ENCODE measurements around the gene ANO9.

The ANO9 gene

DNA sequence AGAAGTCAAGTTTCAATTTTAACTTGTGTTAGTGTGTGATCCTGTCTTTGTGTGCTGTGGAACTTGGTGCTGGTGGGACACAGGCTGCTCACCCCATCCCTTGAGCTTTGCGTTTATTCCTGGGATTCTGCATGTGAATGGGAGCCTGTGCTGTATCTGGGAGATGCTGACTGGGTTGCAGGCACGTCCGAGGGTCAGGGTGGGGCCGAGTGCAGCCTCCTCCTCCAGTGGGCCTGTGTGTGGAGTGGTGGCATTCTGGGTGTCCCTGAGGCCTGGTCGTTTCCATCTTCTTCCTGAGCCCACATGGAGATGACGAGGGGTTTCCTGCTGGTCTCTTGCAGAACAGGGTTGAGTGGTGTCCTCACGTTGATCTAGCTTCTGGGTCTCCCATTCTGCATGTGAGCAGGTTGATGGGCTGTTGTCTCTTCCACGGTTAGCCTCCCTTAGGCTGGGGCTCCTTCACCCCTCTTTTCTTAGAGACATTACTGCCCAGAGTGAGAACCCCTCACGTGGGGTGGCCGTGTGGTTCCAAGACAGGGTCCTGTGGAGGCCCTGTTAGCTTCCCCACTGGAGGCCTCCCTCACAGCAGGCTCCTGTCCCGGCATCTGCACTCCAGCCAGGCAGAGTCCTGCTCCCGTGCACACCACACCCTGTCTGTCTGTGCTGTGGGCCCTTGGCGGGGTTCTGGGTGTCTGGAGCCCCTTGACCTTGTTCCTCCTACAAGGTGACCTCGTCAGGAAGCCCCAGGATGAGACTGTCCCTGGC, 13.2 kb upstream of the ANO9 start:
- H3K14ac ChIP-seq (ENCODE audit: low read length in 2 of 2), result no peak overlapping the region
- 81% methylated on average over 14 of the region's 14 CpGs for WGBS
- H3K27me3 ChIP-seq (ENCODE audit: control insufficient read depth in 1 of 2, insufficient read depth in 1 of 2, low read length in 2 of 2), result no peaks in the 10 kb centered on the region
- H3K4me2 ChIP-seq (ENCODE audit: low read length, poor library complexity, severe bottlenecking), result no peak overlapping the region
- no peak overlapping the region for H2BK12ac ChIP-seq (ENCODE audit: low read length in 2 of 2)
- no peak overlapping the region for H2AK5ac ChIP-seq (ENCODE audit: low read length, severe bottlenecking)
- no peak overlapping the region for H2BK5ac ChIP-seq (ENCODE audit: low read depth, low read length, poor library complexity, severe bottlenecking)
- no peak overlapping the region for H2AFZ ChIP-seq (ENCODE audit: low read depth, low read length)
- H3K23ac ChIP-seq (ENCODE audit: low read length in 2 of 2), result no peak overlapping the region
- no peak overlapping the region for H2BK15ac ChIP-seq (ENCODE audit: low read depth, poor library complexity, severe bottlenecking)
- H4K91ac ChIP-seq (ENCODE audit: low read length), result no peak overlapping the region
- no peak overlapping the region for H3K18ac ChIP-seq (ENCODE audit: low read depth in 1 of 2, low read length in 2 of 2)
- H3K9me3 ChIP-seq (ENCODE audit: control insufficient read depth, low read length), result no peaks in the 10 kb centered on the region
- H3K36me3 ChIP-seq (ENCODE audit: control insufficient read depth in 1 of 2, insufficient read depth in 2 of 2, low read depth in 1 of 2, low read length in 2 of 2), result peaks cover 22 to 55% of the 10 kb centered on the region in 2 experiments
- no peak for DNase-seq
- H3K4me1 ChIP-seq (ENCODE audit: control insufficient read depth, insufficient read depth, low read depth, low read length), result peaks cover 38% of the 10 kb centered on the region
- H3K4me3 ChIP-seq (ENCODE audit: insufficient read depth in 1 of 2, low read depth in 1 of 2, low read length in 2 of 2), result no peak overlapping the region
- H3K79me1 ChIP-seq (replicated peaks; ENCODE audit: low read length, poor library complexity, severe bottlenecking), result peaks cover 41% of the 10 kb centered on the region
- no peak overlapping the region for H4K8ac ChIP-seq (ENCODE audit: low read length)
- no peak overlapping the region for H3K4ac ChIP-seq (ENCODE audit: low read depth in 1 of 2, low read length in 2 of 2)
- H2BK120ac ChIP-seq (ENCODE audit: low read depth, low read length), result no peak overlapping the region
- H3K9ac ChIP-seq (ENCODE audit: low read length), result no peak overlapping the region
- no peak overlapping the region for H3K27ac ChIP-seq (ENCODE audit: low read length, poor library complexity, severe bottlenecking)

DNA sequence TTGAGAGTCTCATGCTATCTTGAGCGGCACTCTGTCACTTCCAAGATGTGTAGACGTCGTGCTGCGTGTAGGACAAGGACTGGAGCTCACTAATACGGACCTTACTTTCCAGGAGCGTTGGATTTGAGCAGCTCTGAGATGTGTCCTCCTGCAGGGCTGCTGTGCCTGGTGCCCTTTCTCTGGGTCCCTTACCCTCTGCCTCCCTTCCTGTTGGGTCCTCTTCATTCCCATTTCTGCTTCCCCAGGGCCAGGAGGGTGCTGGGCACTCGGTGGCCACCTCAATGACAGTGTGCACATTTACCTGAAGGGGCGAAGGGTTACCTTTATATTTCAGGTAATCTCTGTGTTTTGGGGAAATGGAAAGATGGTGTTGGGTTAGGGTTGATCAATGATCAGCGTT, 12.2 kb upstream of the ANO9 start:
- H2BK12ac ChIP-seq (ENCODE audit: low read length in 2 of 2), result no peak overlapping the region
- H3K79me1 ChIP-seq (replicated peaks; ENCODE audit: low read length, poor library complexity, severe bottlenecking), result peaks cover 40% of the 10 kb centered on the region
- peaks cover 18 to 50% of the 10 kb centered on the region in 2 experiments for H3K36me3 ChIP-seq (ENCODE audit: control insufficient read depth in 1 of 2, insufficient read depth in 2 of 2, low read depth in 1 of 2, low read length in 2 of 2)
- H2AFZ ChIP-seq (ENCODE audit: low read depth, low read length), result no peak overlapping the region
- H3K4me2 ChIP-seq (ENCODE audit: low read length, poor library complexity, severe bottlenecking), result no peak overlapping the region
- H3K27ac ChIP-seq (ENCODE audit: low read length, poor library complexity, severe bottlenecking), result no peak overlapping the region
- H3K4me3 ChIP-seq (ENCODE audit: insufficient read depth in 1 of 2, low read depth in 1 of 2, low read length in 2 of 2), result no peak overlapping the region
- no peak overlapping the region for H3K23ac ChIP-seq (ENCODE audit: low read length in 2 of 2)
- H2BK5ac ChIP-seq (ENCODE audit: low read depth, low read length, poor library complexity, severe bottlenecking), result no peak overlapping the region
- no peak overlapping the region for H4K91ac ChIP-seq (ENCODE audit: low read length)
- no peak overlapping the region for H3K14ac ChIP-seq (ENCODE audit: low read length in 2 of 2)
- H2BK120ac ChIP-seq (ENCODE audit: low read depth, low read length), result no peak overlapping the region
- DNase-seq, result no peak
- H3K27me3 ChIP-seq (ENCODE audit: control insufficient read depth in 1 of 2, insufficient read depth in 1 of 2, low read length in 2 of 2), result no peaks in the 10 kb centered on the region
- peaks cover 42% of the 10 kb centered on the region for H3K4me1 ChIP-seq (ENCODE audit: control insufficient read depth, insufficient read depth, low read depth, low read length)
- no peak overlapping the region for H4K8ac ChIP-seq (ENCODE audit: low read length)
- WGBS, result 97% methylated on average over 9 of the region's 9 CpGs
- H2AK5ac ChIP-seq (ENCODE audit: low read length, severe bottlenecking), result no peak overlapping the region
- no peak overlapping the region for H3K4ac ChIP-seq (ENCODE audit: low read depth in 1 of 2, low read length in 2 of 2)
- no peak overlapping the region for H3K18ac ChIP-seq (ENCODE audit: low read depth in 1 of 2, low read length in 2 of 2)
- H3K9ac ChIP-seq (ENCODE audit: low read length), result no peak overlapping the region
- no peak overlapping the region for H2BK15ac ChIP-seq (ENCODE audit: low read depth, poor library complexity, severe bottlenecking)
- H3K9me3 ChIP-seq (ENCODE audit: control insufficient read depth, low read length), result no peaks in the 10 kb centered on the region

- H2BK12ac ChIP-seq (ENCODE audit: low read length in 2 of 2), result no peak overlapping the region
- peaks cover 18 to 50% of the 10 kb centered on the region in 2 experiments for H3K36me3 ChIP-seq (ENCODE audit: control insufficient read depth in 1 of 2, insufficient read depth in 2 of 2, low read depth in 1 of 2, low read length in 2 of 2)
- H2BK15ac ChIP-seq (ENCODE audit: low read depth, poor library complexity, severe bottlenecking), result no peak overlapping the region
- H3K9ac ChIP-seq (ENCODE audit: low read length), result no peak overlapping the region
- H3K27ac ChIP-seq (ENCODE audit: low read length, poor library complexity, severe bottlenecking), result no peak overlapping the region
- H3K4me2 ChIP-seq (ENCODE audit: low read length, poor library complexity, severe bottlenecking), result no peak overlapping the region
- H2AFZ ChIP-seq (ENCODE audit: low read depth, low read length), result no peak overlapping the region
- no peak overlapping the region for H3K14ac ChIP-seq (ENCODE audit: low read length in 2 of 2)
- H3K9me3 ChIP-seq (ENCODE audit: control insufficient read depth, low read length), result no peaks in the 10 kb centered on the region
- no peak overlapping the region for H3K4ac ChIP-seq (ENCODE audit: low read depth in 1 of 2, low read length in 2 of 2)
- no peak overlapping the region for H4K91ac ChIP-seq (ENCODE audit: low read length)
- DNase-seq, result no peak
- no peak overlapping the region for H3K18ac ChIP-seq (ENCODE audit: low read depth in 1 of 2, low read length in 2 of 2)
- no peak overlapping the region for H3K23ac ChIP-seq (ENCODE audit: low read length in 2 of 2)
- H3K79me1 ChIP-seq (replicated peaks; ENCODE audit: low read length, poor library complexity, severe bottlenecking), result peaks cover 38% of the 10 kb centered on the region
- no peak overlapping the region for H4K8ac ChIP-seq (ENCODE audit: low read length)
- H2BK5ac ChIP-seq (ENCODE audit: low read depth, low read length, poor library complexity, severe bottlenecking), result no peak overlapping the region
- H3K4me3 ChIP-seq (ENCODE audit: insufficient read depth in 1 of 2, low read depth in 1 of 2, low read length in 2 of 2), result no peak overlapping the region
- 97% methylated on average over 13 of the region's 13 CpGs for WGBS
- H2AK5ac ChIP-seq (ENCODE audit: low read length, severe bottlenecking), result no peak overlapping the region
- H2BK120ac ChIP-seq (ENCODE audit: low read depth, low read length), result no peak overlapping the region
- H3K4me1 ChIP-seq (ENCODE audit: control insufficient read depth, insufficient read depth, low read depth, low read length), result peaks cover 42% of the 10 kb centered on the region
- no peaks in the 10 kb centered on the region for H3K27me3 ChIP-seq (ENCODE audit: control insufficient read depth in 1 of 2, insufficient read depth in 1 of 2, low read length in 2 of 2)
Observed at GRCh38 chr11:453564-453963, 11.8 kb upstream of the ANO9 start.

DNA sequence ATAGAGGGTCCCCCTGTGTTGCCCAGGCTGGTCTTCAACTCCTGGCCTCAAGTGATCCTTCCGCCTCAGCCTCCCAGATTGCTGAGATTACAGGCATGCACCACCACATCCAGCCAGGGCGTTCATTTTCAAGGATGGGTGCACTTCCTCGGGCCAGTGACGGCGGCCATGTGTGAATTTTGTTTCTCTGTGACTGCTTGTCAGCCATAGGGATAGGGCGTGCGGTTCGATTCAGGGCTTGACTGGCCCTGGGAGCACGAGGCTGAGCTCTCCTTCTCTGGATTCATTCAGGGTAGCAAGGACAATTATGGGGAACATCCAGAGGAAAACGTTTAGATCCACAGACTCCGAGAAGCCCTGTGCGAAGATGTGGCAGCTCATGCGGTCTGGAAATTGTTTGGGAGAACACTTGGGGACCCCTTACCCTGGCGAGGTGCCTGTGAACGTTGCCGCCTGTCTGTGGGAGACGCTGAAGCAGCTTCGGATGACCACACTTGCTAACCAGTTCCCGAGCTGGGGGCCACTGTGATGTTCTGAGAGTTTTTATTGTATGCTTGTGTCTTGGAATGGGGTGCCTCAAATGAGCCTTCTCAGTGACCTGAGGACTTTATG, 11.2 kb upstream of the ANO9 start:
- no peak overlapping the region for H4K8ac ChIP-seq (ENCODE audit: low read length)
- peaks cover 18 to 50% of the 10 kb centered on the region in 2 experiments for H3K36me3 ChIP-seq (ENCODE audit: control insufficient read depth in 1 of 2, insufficient read depth in 2 of 2, low read depth in 1 of 2, low read length in 2 of 2)
- no peaks in the 10 kb centered on the region for H3K9me3 ChIP-seq (ENCODE audit: control insufficient read depth, low read length)
- no peak overlapping the region for H2AFZ ChIP-seq (ENCODE audit: low read depth, low read length)
- no peak overlapping the region for H3K9ac ChIP-seq (ENCODE audit: low read length)
- H2BK15ac ChIP-seq (ENCODE audit: low read depth, poor library complexity, severe bottlenecking), result no peak overlapping the region
- H3K23ac ChIP-seq (ENCODE audit: low read length in 2 of 2), result no peak overlapping the region
- no peak overlapping the region for H2BK12ac ChIP-seq (ENCODE audit: low read length in 2 of 2)
- no peak overlapping the region for H3K4me2 ChIP-seq (ENCODE audit: low read length, poor library complexity, severe bottlenecking)
- peaks cover 45% of the 10 kb centered on the region for H3K4me1 ChIP-seq (ENCODE audit: control insufficient read depth, insufficient read depth, low read depth, low read length)
- no peak overlapping the region for H4K91ac ChIP-seq (ENCODE audit: low read length)
- WGBS, result 93% methylated on average over 19 of the region's 19 CpGs
- H3K14ac ChIP-seq (ENCODE audit: low read length in 2 of 2), result no peak overlapping the region
- H2BK5ac ChIP-seq (ENCODE audit: low read depth, low read length, poor library complexity, severe bottlenecking), result no peak overlapping the region
- H3K4me3 ChIP-seq (ENCODE audit: insufficient read depth in 1 of 2, low read depth in 1 of 2, low read length in 2 of 2), result no peak overlapping the region
- peaks cover 38% of the 10 kb centered on the region for H3K79me1 ChIP-seq (replicated peaks; ENCODE audit: low read length, poor library complexity, severe bottlenecking)
- no peak overlapping the region for H3K4ac ChIP-seq (ENCODE audit: low read depth in 1 of 2, low read length in 2 of 2)
- H3K27me3 ChIP-seq (ENCODE audit: control insufficient read depth in 1 of 2, insufficient read depth in 1 of 2, low read length in 2 of 2), result no peaks in the 10 kb centered on the region
- no peak overlapping the region for H3K27ac ChIP-seq (ENCODE audit: low read length, poor library complexity, severe bottlenecking)
- no peak overlapping the region for H2AK5ac ChIP-seq (ENCODE audit: low read length, severe bottlenecking)
- DNase-seq, result no peak
- no peak overlapping the region for H3K18ac ChIP-seq (ENCODE audit: low read depth in 1 of 2, low read length in 2 of 2)
- H2BK120ac ChIP-seq (ENCODE audit: low read depth, low read length), result no peak overlapping the region

All from mesenchymal stem cell (in vitro differentiated cells and primary cell).